Heart left ventricle (tissue), 13 donors: ENCODE measurements around the gene PHACTR1.

ENCODE experiments used
- CTCF ChIP-seq, 12 donors: fragments of 200-600 bp; sonication (generic) in 4 of 12; IDR thresholded peaks; one replicate each; pipeline versions ENCODE4 v1.5.0 to v1.8.0; 2018 to 2022; ENCODE audit warnings: antibody characterized with exemption in 12 of 12, mild to moderate bottlenecking in 5 of 12
- POLR2A ChIP-seq, 2 donors: fragments of 450-650 bp; IDR thresholded peaks; one replicate each; pipeline ENCODE4 v1.6.1; 2017; ENCODE audit warnings: antibody characterized with exemption in 2 of 2, mild to moderate bottlenecking in 2 of 2, moderate library complexity in 2 of 2
- donor health status: ischemic (EF 13 %, LVEDD 7.1; RV severe dilation, severe dysfunction).
- donor health status: DM: no; HTN: yes; CAD: no.
- donor health status: DM: no; HTN: no; CAD: no.
- donor health status: ischemic (EF 25% LVEDD 6.9; RV normal size, moderate dysfunction).
- donor health status: ischemic (EF 25% LVEDD 5.7; RV mildly dilated, moderate dysfunction).
- donor health status: ischemic (EF 35%, LVEDD 5.7; RV mildly dilated, moderate dysfunction).
- donor health status: nonischemic (EF 11% LVEDD 7.7; RV severe dilation, severe dysfunction).
- donor health status: DM: yes; HTN: yes; CAD: no.
- donor health status: PGD.
- donor health status: ischemic (EF 29% LVEDD 5.4; RV normal size, mild dysfunction).
- donor health status: nonischemic (EF 23%, LVEDD 6.1; RV moderate dilation, normal function).

GRCh38 chr6:13166916-13167315, 450.3 kb downstream of the PHACTR1 start:
- TF ChIP-seq CTCF (IDR thresholded peaks at IDR 0.05) (no peak), POLR2A (IDR thresholded peaks at IDR 0.05) (no peak)
